ENCODE measurements around the gene ENPP7.

ENPP7 gene

DNA sequence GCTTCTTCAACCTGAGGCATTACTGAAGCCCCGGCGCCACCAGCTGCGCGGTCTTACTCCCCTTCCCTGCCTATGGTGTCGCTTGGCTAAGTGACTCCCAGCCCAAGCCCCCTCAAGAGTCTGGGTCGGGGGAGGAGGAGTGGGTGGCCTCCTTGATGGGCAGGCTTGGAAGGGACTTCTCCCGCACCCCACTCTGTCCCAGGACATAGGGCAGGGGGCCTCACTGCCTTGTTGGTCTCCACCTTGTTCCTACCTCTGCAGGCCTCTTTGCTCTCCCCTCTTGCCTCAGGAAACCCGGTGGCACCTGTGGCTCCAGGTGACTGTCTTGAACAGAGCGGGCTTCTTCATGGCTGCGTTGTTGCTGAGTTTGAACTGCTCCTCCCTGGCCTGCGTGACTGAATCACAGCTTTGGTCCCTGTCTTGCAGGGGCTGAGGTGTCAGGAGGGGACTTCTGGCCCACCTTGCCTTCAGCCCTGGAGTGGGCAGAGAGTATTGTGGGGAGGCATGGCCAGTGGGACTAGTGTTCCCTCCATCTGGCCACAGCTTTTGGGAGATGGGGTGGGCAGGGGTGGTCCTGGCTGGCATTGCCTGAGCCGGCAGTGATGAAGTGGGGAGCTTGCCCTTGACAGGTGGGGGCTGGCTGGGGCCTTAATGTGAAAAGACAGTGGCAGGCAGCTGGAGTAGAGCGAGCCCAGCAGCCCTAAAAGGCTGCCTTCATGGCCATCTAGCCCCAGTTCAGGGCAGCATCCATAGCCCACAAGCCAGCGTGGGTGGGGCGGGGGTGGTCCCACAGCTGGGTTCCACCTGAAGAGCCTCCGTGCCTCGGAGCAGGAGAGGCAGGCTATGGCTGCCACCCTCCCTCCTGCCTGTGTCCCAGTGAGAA is 54.5 kb downstream of the ENPP7 start:
- peaks cover 25% of the 10 kb centered on the region for H3K4me1 ChIP-seq (ENCODE audit: control insufficient read depth, insufficient read depth, low read length)
- no peaks in the 10 kb centered on the region for H3K9me3 ChIP-seq (ENCODE audit: control insufficient read depth, low read length)
- peaks cover 44% of the 10 kb centered on the region for H3K36me3 ChIP-seq (ENCODE audit: control insufficient read depth, insufficient read depth, low read length)
- H3K4me3 ChIP-seq (ENCODE audit: insufficient read depth, low read depth, low read length): no peak overlapping the region
- peaks cover 31% of the 10 kb centered on the region for H3K27me3 ChIP-seq (ENCODE audit: control insufficient read depth, insufficient read depth, low read length, poor library complexity, severe bottlenecking)
- 94 to 95% methylated on average over 17 of the region's 17 CpGs for WGBS, 2 experiments
- no peak overlapping the region for H3K27ac ChIP-seq (ENCODE audit: insufficient read depth, low read depth, low read length, poor library complexity, severe bottlenecking)

GRCh38 chr17:79785900-79786810 is 55.4 kb downstream of the ENPP7 start:
- no peak overlapping the region for H3K4me3 ChIP-seq (ENCODE audit: insufficient read depth, low read depth, low read length)
- no peak overlapping the region for H3K27ac ChIP-seq (ENCODE audit: insufficient read depth, low read depth, low read length, poor library complexity, severe bottlenecking)
- peaks cover 36% of the 10 kb centered on the region for H3K36me3 ChIP-seq (ENCODE audit: control insufficient read depth, insufficient read depth, low read length)
- WGBS, 2 experiments: 90% methylated on average over 15 of the region's 15 CpGs
- peaks cover 21% of the 10 kb centered on the region for H3K4me1 ChIP-seq (ENCODE audit: control insufficient read depth, insufficient read depth, low read length)
- H3K27me3 ChIP-seq (ENCODE audit: control insufficient read depth, insufficient read depth, low read length, poor library complexity, severe bottlenecking): peaks cover 40% of the 10 kb centered on the region
- H3K9me3 ChIP-seq (ENCODE audit: control insufficient read depth, low read length): no peaks in the 10 kb centered on the region

- 91 to 92% methylated on average over 12 of the region's 12 CpGs for WGBS, 2 experiments
- no peak overlapping the region for H3K27ac ChIP-seq (ENCODE audit: insufficient read depth, low read depth, low read length, poor library complexity, severe bottlenecking)
- H3K27me3 ChIP-seq (ENCODE audit: control insufficient read depth, insufficient read depth, low read length, poor library complexity, severe bottlenecking): peaks cover 49% of the 10 kb centered on the region
- no peak overlapping the region for H3K4me3 ChIP-seq (ENCODE audit: insufficient read depth, low read depth, low read length)
- H3K9me3 ChIP-seq (ENCODE audit: control insufficient read depth, low read length): no peaks in the 10 kb centered on the region
- H3K4me1 ChIP-seq (ENCODE audit: control insufficient read depth, insufficient read depth, low read length): peaks cover 26% of the 10 kb centered on the region
- peaks cover 30% of the 10 kb centered on the region for H3K36me3 ChIP-seq (ENCODE audit: control insufficient read depth, insufficient read depth, low read length)
These were observed 56.3 kb downstream of the ENPP7 start for GRCh38 chr17:79786930-79787643.

- 50 to 53% methylated on average over 5 of the region's 5 CpGs for WGBS, 2 experiments
- Histone ChIP-seq H3K36me3 (ENCODE audit: control insufficient read depth, insufficient read depth, low read length) (peaks cover 16% of the 10 kb centered on the region), H3K9me3 (ENCODE audit: control insufficient read depth, low read length) (no peaks in the 10 kb centered on the region), H3K27ac (ENCODE audit: insufficient read depth, low read depth, low read length, poor library complexity, severe bottlenecking) (no peak overlapping the region), H3K4me1 (ENCODE audit: control insufficient read depth, insufficient read depth, low read length) (peaks cover 33% of the 10 kb centered on the region), H3K4me3 (ENCODE audit: insufficient read depth, low read depth, low read length) (no peak overlapping the region), H3K27me3 (ENCODE audit: control insufficient read depth, insufficient read depth, low read length, poor library complexity, severe bottlenecking) (peaks cover 63% of the 10 kb centered on the region)
These were observed 57.7 kb downstream of the ENPP7 start for GRCh38 chr17:79788455-79788854.

- no peak overlapping the region for H3K27ac ChIP-seq (ENCODE audit: insufficient read depth, low read depth, low read length, poor library complexity, severe bottlenecking)
- WGBS, 2 experiments: 2 to 3% methylated on average over 52 of the region's 52 CpGs
- H3K36me3 ChIP-seq (ENCODE audit: control insufficient read depth, insufficient read depth, low read length): peaks cover 8% of the 10 kb centered on the region
- peaks cover 41% of the 10 kb centered on the region for H3K4me1 ChIP-seq (ENCODE audit: control insufficient read depth, insufficient read depth, low read length)
- H3K4me3 ChIP-seq (ENCODE audit: insufficient read depth, low read depth, low read length): peak overlapping the region; percentile 25
- no peaks in the 10 kb centered on the region for H3K9me3 ChIP-seq (ENCODE audit: control insufficient read depth, low read length)
- H3K27me3 ChIP-seq (ENCODE audit: control insufficient read depth, insufficient read depth, low read length, poor library complexity, severe bottlenecking): peaks cover 71% of the 10 kb centered on the region
These were observed 58.5 kb downstream of the ENPP7 start for GRCh38 chr17:79788989-79789942.

- Histone ChIP-seq H3K4me1 (ENCODE audit: control insufficient read depth, insufficient read depth, low read length) (peaks cover 50% of the 10 kb centered on the region), H3K27ac (ENCODE audit: insufficient read depth, low read depth, low read length, poor library complexity, severe bottlenecking) (no peak overlapping the region), H3K4me3 (ENCODE audit: insufficient read depth, low read depth, low read length) (peak overlapping the region; percentile 25), H3K27me3 (ENCODE audit: control insufficient read depth, insufficient read depth, low read length, poor library complexity, severe bottlenecking) (peaks cover 80% of the 10 kb centered on the region), H3K9me3 (ENCODE audit: control insufficient read depth, low read length) (no peaks in the 10 kb centered on the region), H3K36me3 (ENCODE audit: control insufficient read depth, insufficient read depth, low read length) (peaks cover 9% of the 10 kb centered on the region)
- WGBS, 2 experiments: 10% methylated on average over 74 of the region's 74 CpGs
These were observed 59.4 kb downstream of the ENPP7 start for GRCh38 chr17:79789943-79790804.

DNA sequence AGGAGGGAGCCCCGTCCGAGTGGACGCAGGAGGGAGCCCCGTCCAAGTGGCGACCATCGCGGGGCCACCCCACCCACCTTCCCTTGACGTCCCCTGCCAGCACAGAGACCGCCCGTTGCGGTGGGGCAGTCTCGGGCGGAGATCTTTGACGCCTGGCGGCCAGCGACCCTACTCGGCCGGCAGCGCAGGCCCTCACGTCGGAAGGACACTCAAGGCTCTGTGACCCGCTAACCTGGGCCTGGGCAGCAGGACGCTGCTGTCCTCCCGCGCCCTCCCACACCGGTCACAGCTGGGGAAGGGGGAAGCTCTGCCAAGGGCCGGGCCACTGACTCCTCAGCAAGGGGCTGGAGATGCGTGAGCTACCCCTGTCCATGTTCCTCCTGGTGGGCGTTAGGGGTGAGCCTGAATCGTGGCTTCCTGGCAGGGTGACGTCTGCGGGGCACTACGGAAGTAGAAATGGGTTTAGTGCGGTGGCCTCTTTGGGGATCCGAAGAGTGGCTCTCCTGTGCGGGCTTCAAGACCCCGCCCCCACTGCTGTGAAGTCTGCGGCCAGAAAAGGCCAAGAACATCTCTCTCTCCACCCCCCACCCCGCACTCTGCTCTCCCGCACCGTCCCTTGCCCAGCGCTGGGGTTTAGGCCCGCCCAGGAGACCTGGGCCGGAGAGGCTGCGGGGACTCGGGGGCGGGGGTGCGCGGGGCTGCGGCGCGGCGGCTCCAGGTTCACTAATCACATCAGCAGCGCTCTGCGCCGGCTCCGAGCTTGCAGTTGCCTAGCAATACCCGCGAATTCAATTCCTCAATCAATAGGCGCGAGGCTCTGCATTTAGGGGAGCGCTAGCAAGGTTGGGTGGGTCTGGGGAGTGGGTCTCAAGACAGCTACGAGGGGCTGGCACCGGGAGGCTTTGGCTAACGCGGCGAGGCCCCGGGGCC is 60.3 kb downstream of the ENPP7 start:
- H3K27ac ChIP-seq (ENCODE audit: insufficient read depth, low read depth, low read length, poor library complexity, severe bottlenecking): no peak overlapping the region
- 4 to 5% methylated on average over 68 of the region's 68 CpGs for WGBS, 2 experiments
- H3K4me3 ChIP-seq (ENCODE audit: insufficient read depth, low read depth, low read length): peak overlapping the region; percentile 7
- peaks cover 10% of the 10 kb centered on the region for H3K36me3 ChIP-seq (ENCODE audit: control insufficient read depth, insufficient read depth, low read length)
- H3K27me3 ChIP-seq (ENCODE audit: control insufficient read depth, insufficient read depth, low read length, poor library complexity, severe bottlenecking): peaks cover 89% of the 10 kb centered on the region
- peaks cover 53% of the 10 kb centered on the region for H3K4me1 ChIP-seq (ENCODE audit: control insufficient read depth, insufficient read depth, low read length)
- no peaks in the 10 kb centered on the region for H3K9me3 ChIP-seq (ENCODE audit: control insufficient read depth, low read length)

GRCh38 chr17:79791735-79792161 is 61.0 kb downstream of the ENPP7 start:
- peak overlapping the region; percentile 7 for H3K4me3 ChIP-seq (ENCODE audit: insufficient read depth, low read depth, low read length)
- H3K9me3 ChIP-seq (ENCODE audit: control insufficient read depth, low read length): no peaks in the 10 kb centered on the region
- 4% methylated on average over 26 of the region's 26 CpGs for WGBS, 2 experiments
- no peak overlapping the region for H3K27ac ChIP-seq (ENCODE audit: insufficient read depth, low read depth, low read length, poor library complexity, severe bottlenecking)
- peaks cover 96% of the 10 kb centered on the region for H3K27me3 ChIP-seq (ENCODE audit: control insufficient read depth, insufficient read depth, low read length, poor library complexity, severe bottlenecking)
- H3K36me3 ChIP-seq (ENCODE audit: control insufficient read depth, insufficient read depth, low read length): peaks cover 10% of the 10 kb centered on the region
- H3K4me1 ChIP-seq (ENCODE audit: control insufficient read depth, insufficient read depth, low read length): peaks cover 53% of the 10 kb centered on the region
